GM18951 (cell line): ENCODE measurements around the gene PDPK1.
A peak's percentile ranks its signal among the peaks of the same experiment; 100 is the strongest.
"Not testable (repeated sequence)": the region's sequence is repeated elsewhere in the genome, so short reads cannot be mapped to it uniquely, and the experiment has no call there.

Experiments used
- POLR2A ChIP-seq: IDR thresholded peaks from 4 replicates; pipeline ENCODE4 v1.6.1; 2011; ENCODE audit warnings: mild to moderate bottlenecking; ENCODE audit not compliant: insufficient read length, insufficient read depth; ENCODE audit errors: extremely low read depth
- in situ Hi-C: fragments of 300-500 bp; cut with MboI; formaldehyde crosslinking; loops from one replicate; pipeline ENCODE4 v1.12.0; 2022; ENCODE audit warnings: low sequenced_read_pairs, mixed read lengths, inconsistent platforms; ENCODE audit not compliant: unreplicated experiment

Gene PDPK1

DNA sequence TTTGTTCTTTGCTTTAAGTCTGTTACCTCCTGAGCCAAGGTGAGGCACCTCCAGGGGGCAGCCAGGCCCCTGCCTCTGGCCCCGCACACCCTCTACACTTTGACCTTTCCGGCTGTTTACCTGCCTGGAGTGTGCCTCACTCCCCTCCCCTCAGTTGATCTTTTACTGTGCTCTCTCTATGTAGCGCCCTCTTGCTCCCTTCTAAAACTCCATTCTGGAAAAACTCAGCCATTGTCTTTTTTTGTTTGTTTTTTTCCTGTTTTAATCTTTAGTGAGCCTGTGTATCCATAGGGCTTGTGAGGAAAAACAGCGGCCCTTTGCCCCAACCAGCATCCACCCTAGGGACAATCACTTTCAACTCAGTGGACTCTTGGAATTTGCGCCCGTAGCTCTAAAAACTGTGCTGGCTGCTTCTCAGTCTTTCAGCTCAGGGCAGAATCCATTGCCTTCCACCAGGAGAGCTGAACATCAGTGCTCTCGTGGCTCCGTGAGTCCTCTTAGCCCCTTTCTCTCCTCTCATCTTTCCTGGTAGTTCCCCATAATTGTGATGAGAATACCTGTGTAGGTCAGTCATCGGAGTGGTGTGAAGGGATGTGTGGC is 13.4 kb upstream of the PDPK1 start:
- in situ Hi-C loops, result no loop called here
- TF ChIP-seq POLR2A, result no peak

- no peak for TF ChIP-seq POLR2A
- in situ Hi-C loops, result no loop called here
Measured at GRCh38 chr16:2526135-2526534, 11.7 kb upstream of the PDPK1 start.

DNA sequence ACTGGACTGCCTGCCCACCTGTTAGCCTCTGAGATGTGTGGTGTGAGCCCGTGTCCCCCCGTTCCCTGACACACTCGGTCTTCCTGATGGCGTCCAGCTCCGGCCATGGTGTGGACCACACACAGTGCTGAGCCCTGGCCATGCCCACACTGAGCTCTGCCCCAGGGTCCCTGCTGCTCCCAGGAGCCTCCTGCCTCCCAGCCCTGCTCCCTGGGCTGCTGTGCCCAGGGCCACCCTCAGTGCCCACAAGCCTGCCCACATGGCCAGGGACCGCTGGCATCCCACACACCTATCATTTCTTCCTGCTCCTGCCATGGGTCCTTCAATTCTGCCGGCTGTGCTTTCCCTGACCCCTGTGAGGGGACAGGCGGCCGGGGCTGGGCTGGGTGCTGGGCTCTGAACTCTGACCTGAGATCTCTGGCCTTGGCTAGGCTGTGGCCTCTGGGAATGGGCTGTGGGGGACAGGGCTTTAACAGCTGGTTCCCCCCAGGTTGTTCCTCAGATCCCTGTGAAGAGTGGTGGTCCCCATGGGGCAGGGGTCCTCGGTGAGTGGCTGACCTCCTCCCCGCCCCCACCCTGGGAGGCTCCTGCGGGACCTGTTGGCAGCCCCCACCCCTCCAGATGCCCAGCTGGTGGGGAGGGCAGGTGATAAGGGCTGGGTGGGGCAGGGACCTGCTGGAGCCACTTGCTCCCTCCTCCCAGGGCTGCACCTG is 10.6 kb upstream of the PDPK1 start:
- no peak for TF ChIP-seq POLR2A
- in situ Hi-C loops, result no loop called here

DNA sequence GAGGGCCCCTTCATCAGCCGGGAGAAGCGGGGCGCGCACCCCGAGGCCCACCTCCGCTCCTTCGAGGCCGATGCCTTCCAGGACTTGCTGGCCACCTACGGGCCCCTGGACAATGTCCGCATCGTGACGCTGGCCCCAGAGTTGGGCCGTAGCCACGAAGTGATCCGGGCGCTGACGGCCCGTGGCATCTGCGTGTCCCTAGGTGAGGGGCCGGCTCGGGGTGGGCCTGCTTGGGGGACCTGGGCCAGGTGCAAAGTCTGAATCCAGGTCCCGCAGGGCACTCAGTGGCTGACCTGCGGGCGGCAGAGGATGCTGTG is 10.1 kb upstream of the PDPK1 start:
- in situ Hi-C loops, result no loop called here
- no peak for TF ChIP-seq POLR2A

- no peak for TF ChIP-seq POLR2A
- in situ Hi-C loops, result no loop called here
Measured at GRCh38 chr16:2528161-2529060, 9.4 kb upstream of the PDPK1 start.

DNA sequence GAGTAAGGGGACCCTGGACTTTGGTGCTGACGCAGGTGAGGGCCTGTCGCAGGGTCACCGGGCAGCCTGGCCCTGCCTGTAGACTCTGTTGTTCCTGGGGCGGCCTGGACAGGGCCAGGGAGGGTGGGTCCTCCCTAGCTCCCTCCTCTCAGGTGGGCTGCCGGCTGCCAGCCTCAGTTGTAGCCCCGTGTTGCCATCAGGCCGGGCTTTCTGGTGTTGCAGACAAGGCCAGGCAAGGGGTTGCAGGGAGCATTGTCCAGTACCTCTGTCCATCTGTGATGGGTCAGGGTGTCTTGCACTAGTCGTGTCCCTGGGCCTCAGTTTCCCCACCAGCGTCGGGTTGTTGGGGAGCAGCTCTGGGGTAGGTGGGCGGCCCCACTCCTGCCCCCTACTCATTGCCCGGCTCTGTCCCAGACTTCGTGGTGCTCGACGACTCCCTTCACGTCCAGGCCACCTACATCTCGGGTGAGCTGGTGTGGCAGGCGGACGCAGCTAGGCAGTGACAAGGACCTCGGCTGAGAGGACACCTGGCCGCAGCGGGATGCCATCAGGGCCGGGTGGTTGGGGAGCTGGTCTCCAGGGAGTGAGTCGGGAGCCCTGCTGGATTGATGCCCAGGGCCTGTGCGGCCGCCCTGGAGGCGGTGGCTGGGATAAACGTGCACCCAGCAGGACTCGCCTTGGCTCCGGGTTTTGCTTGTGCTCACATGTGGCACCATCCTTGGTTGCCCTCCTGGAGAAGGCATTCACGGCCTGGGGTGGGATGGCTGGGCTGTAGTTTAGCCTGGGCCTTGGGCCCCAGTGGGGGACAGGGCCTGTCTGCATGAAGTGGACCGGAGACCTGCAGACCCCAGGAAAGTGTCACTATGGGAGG is 8.5 kb upstream of the PDPK1 start:
- no peak for TF ChIP-seq POLR2A
- in situ Hi-C loops, result no loop called here

- in situ Hi-C loops, result no loop called here
- TF ChIP-seq POLR2A, result no peak
Measured at GRCh38 chr16:2529961-2530628, 7.7 kb upstream of the PDPK1 start.

GRCh38 chr16:2530629-2531318 is 7.0 kb upstream of the PDPK1 start:
- TF ChIP-seq POLR2A, result no peak
- in situ Hi-C loops, result no loop called here

DNA sequence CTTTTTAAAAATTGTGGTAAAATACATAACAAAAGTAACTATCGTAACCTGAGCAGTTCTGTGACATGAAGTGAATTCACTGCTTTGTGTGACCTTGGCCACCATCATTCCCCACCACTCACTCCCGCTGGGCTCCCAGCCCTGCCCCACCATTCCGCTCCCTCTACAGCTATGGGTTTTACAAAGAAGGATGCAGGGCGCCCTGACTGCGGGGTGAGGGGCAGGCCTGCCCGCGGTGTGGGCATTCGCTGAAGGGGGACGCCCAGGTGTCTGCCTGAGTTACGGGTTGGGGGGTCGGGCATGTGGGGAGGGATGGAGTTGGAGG is 6.5 kb upstream of the PDPK1 start, which contains the start of gene CEMP1:
Gene CEMP1, minus strand, starts transcription at position 38 of the 325 bp plus-strand sequence. CDS start 335 bp downstream, outside the sequence.
- in situ Hi-C loops, result no loop called here
- no peak for TF ChIP-seq POLR2A

GRCh38 chr16:2531696-2532493 is 5.9 kb upstream of the PDPK1 start:
- in situ Hi-C loops, result no loop called here
- TF ChIP-seq POLR2A, result peak; percentile 77

DNA sequence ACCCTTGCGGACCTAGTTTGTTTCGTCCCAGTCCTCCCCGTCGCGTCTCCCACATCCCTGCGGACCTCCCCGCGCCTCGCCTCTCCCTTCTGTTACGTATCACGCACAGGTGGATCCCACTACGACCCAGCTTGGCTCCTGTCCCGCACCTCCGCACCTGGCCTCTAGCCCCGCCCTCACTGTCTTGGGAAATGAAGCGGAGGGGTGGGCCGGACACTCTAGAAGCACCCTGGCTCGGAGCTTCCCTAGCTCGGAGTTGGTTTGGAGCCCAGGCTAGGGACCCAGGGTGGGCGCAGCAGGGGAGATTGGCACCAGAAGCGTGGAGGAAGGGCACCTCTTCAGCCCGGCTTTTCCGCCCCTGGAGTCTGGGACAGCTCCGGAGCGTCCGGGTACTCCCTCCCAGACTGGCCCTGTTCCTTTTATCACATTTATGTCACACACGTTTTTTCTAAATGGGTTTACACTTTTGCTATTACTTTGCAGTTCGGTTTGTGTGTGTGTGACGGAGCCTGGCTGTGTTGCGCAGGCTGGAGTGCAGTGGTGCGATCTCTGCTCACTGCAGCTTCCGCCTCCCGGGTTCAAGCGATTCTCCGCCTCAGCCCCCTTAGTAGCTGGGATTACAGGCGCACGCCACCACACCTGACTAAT is 5.2 kb upstream of the PDPK1 start:
- TF ChIP-seq POLR2A, result no peak
- in situ Hi-C loops, result no loop called here

GRCh38 chr16:2533142-2533755 is 4.6 kb upstream of the PDPK1 start:
- in situ Hi-C loops, result not testable (repeated sequence)
